22Rv1 (cell line): ENCODE measurements around the gene KLF3.

Experiments
- H3K27ac ChIP-seq: fragments of 450-650 bp; 2 replicates; pipeline ENCODE4 v1.5.1; 2017
- CTCF ChIP-seq: fragments of 450-650 bp; IDR thresholded peaks from 2 replicates; pipeline ENCODE4 v1.5.1; 2017; ENCODE audit warnings: mild to moderate bottlenecking
- ZFX ChIP-seq: fragments of 450-650 bp; IDR thresholded peaks from 2 replicates; pipeline ENCODE4 v1.6.1; 2017; ENCODE audit warnings: antibody characterized with exemption, borderline replicate concordance

KLF3 gene

GRCh38 chr4:38675146-38676121 lies 11.4 kb downstream of the KLF3 start:
- peak overlapping the region; percentile 92 for H3K27ac ChIP-seq

DNA sequence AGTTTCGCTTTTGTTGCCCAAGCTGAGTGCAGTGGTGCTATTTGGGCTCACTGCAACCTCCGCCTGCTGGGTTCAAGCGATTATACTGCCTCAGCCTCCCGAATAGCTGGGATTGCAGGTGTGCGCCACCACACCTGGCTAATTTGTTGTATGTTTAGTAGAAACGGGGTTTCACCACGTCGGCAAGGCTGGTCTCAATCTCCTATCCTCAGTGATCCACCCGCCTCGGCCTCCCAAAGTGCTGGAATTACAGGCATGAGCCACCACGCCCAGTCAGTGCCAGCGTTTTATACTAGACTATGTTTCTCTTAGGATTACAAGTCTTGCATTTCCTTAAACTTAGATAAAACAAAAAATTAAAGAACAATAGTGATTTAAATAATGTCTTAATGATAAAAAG lies 13.0 kb downstream of the KLF3 start:
- no peak overlapping the region for H3K27ac ChIP-seq
- no peak for TF ChIP-seq ZFX
- no peak for TF ChIP-seq CTCF

More at GRCh38 chr4:38675146-38676121, 11.4 kb downstream of the KLF3 start:
- TF ChIP-seq CTCF (peak; percentile 90), ZFX (no peak)

GRCh38 chr4:38677441-38677840 lies 13.4 kb downstream of the KLF3 start:
- TF ChIP-seq CTCF (no peak), ZFX (no peak)
- no peak overlapping the region for H3K27ac ChIP-seq

DNA sequence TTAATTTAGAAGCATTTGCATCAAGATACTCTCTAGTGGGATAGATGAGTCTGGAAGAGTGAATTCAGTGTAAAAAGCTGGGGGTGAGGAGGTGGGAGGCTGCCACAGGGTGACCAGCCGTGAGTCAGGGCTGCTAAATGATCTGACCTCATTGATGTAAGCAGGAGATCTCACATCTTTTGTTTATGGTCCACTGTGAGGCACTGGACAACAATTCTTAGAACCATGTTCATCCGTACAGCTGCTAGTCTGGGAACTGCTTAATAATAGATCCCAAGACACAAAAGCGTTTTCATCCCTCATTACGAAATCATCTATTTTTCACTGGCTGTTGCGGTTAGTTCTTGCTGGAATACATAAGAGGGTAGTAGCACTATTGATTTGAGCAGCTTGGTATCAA lies 14.1 kb downstream of the KLF3 start:
- TF ChIP-seq CTCF (no peak), ZFX (no peak)
- H3K27ac ChIP-seq = no peak overlapping the region

GRCh38 chr4:38679921-38680320 lies 15.9 kb downstream of the KLF3 start:
- TF ChIP-seq CTCF = no peak
- H3K27ac ChIP-seq = no peak overlapping the region

GRCh38 chr4:38681281-38681991 lies 17.4 kb downstream of the KLF3 start:
- H3K27ac ChIP-seq = no peak overlapping the region
- no peak for TF ChIP-seq CTCF
- no peak for TF ChIP-seq ZFX

GRCh38 chr4:38682336-38682735 lies 18.3 kb downstream of the KLF3 start:
- H3K27ac ChIP-seq = no peak overlapping the region
- TF ChIP-seq CTCF (no peak), ZFX (no peak)
